Activated T-cell treated with anti-CD3 and anti-CD28 coated beads, Interleukin-2, amount 50 U/mL, for 24 hours (primary cell): ENCODE results near the gene MARCHF10.

Experiments
- DNase-seq: peaks from one replicate; pipeline ENCODE4 v3.0.0-alpha.2; 2020
- H3K27ac Mint-ChIP-seq: 2 replicates; pipeline ENCODE4 v1.8.0; 2020; ENCODE audit warnings: mild to moderate bottlenecking, mixed read lengths
- H3K27me3 Mint-ChIP-seq: 2 replicates; pipeline ENCODE4 v1.8.0; 2020; ENCODE audit warnings: mixed read lengths
- H3K36me3 Mint-ChIP-seq: 2 replicates; pipeline ENCODE4 v1.8.0; 2020; ENCODE audit warnings: low read depth, mixed read lengths
- H3K4me1 Mint-ChIP-seq: 2 replicates; pipeline ENCODE4 v1.8.0; 2020; ENCODE audit warnings: low read depth, mixed read lengths
- H3K4me3 Mint-ChIP-seq: 2 replicates; pipeline ENCODE4 v1.8.0; 2020; ENCODE audit warnings: mild to moderate bottlenecking, moderate library complexity, mixed read lengths
- H3K9me3 Mint-ChIP-seq: 2 replicates; pipeline ENCODE4 v1.8.0; 2020; ENCODE audit warnings: mixed read lengths

MARCHF10 gene

GRCh38 chr17:62689441-62690167 lies 118.5 kb downstream of the MARCHF10 start:
- Mint-ChIP-seq H3K36me3 (no peaks in the 10 kb centered on the region), H3K4me3 (no peak overlapping the region)
- DNase-seq, result no peak

GRCh38 chr17:62688398-62689160 lies 119.5 kb downstream of the MARCHF10 start:
- Mint-ChIP-seq H3K27ac (no peak overlapping the region), H3K36me3 (peaks cover 3% of the 10 kb centered on the region), H3K4me3 (no peak overlapping the region), H3K27me3 (no peaks in the 10 kb centered on the region), H3K9me3 (no peaks in the 10 kb centered on the region), H3K4me1 (peaks cover 2% of the 10 kb centered on the region)
- DNase-seq, result no peak

More at GRCh38 chr17:62689441-62690167, 118.5 kb downstream of the MARCHF10 start:
- Mint-ChIP-seq H3K4me1 (peaks cover 2% of the 10 kb centered on the region), H3K27me3 (peaks cover 5% of the 10 kb centered on the region), H3K27ac (no peak overlapping the region), H3K9me3 (no peaks in the 10 kb centered on the region)

- Mint-ChIP-seq H3K9me3 (no peaks in the 10 kb centered on the region), H3K4me3 (no peak overlapping the region), H3K36me3 (peaks cover 3% of the 10 kb centered on the region), H3K27me3 (no peaks in the 10 kb centered on the region), H3K4me1 (peaks cover 2% of the 10 kb centered on the region), H3K27ac (no peak overlapping the region)
- no peak for DNase-seq
Observed at GRCh38 chr17:62687997-62688396, 120.1 kb downstream of the MARCHF10 start.

DNA sequence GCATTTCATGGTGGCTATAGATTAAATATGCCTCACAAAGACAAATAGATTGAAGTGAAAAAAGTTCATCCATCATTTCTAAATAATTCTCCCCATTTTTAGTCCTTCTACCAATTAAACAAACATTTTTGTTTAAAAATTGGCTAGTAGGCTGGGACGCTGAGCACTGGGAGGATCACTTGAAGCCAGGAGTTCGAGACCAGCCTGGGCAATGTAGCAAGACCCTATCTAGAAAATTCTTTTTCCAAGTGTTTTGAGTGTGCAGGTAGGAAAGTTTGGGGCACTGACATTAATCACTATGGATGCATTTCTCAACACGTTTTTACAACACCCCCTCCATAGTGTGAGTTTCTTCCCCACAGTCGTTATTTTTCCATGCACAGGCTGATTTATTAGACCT lies 123.9 kb downstream of the MARCHF10 start:
- no peaks in the 10 kb centered on the region for H3K9me3 Mint-ChIP-seq
- no peak overlapping the region for H3K27ac Mint-ChIP-seq

GRCh38 chr17:62681939-62682381 lies 126.2 kb downstream of the MARCHF10 start:
- no peaks in the 10 kb centered on the region for H3K9me3 Mint-ChIP-seq
- no peaks in the 10 kb centered on the region for H3K27me3 Mint-ChIP-seq
- H3K4me3 Mint-ChIP-seq, result no peak overlapping the region
- H3K4me1 Mint-ChIP-seq, result peaks cover 2% of the 10 kb centered on the region
- no peak for DNase-seq
- peaks cover 3% of the 10 kb centered on the region for H3K36me3 Mint-ChIP-seq
- H3K27ac Mint-ChIP-seq, result no peak overlapping the region

More for the DNA sequence above, 123.9 kb downstream of the MARCHF10 start:
- peaks cover 3% of the 10 kb centered on the region for H3K36me3 Mint-ChIP-seq
- DNase-seq, result no peak
- peaks cover 2% of the 10 kb centered on the region for H3K4me1 Mint-ChIP-seq
- H3K27me3 Mint-ChIP-seq, result no peaks in the 10 kb centered on the region
- H3K4me3 Mint-ChIP-seq, result no peak overlapping the region

DNA sequence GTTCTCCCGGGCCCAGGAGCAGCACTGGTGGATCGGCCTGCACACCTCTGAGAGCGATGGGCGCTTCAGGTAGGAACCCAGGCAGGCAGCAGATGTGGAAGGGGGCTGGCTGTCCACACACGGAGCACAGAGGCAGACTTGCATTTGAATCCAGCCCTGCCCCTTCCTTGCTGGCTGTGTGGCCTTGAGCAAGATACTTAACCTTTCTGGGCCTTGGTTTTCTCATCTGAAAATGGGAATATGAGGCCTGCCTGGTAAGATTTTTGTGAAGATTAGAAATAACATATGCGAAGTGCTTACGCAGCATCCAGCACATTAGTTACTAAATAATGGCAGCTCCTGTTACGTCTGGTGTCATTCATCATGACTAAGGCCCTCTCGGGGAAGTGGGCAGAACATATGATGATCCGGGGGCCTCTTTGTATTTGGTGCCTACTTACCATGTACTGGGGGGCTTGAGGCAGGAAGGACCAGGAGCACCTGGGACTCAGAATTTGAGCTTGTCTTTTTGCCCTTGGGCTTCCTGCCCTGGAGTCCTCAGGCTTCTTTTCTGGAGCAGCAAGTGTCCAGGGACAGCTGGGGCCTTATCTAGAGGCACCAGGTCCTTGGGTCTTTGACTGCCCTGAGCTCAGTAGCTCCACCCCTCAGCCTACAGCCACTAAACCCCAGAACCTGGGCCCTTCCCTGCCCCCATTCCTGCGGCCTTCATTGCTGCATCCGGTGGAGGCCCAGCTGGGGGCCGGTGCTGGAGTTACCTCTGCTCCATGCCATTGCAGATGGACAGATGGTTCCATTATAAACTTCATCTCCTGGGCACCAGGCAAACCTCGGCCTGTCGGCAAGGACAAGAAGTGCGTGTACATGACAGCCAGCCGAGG lies 126.8 kb downstream of the MARCHF10 start:
- Mint-ChIP-seq H3K4me1 (peaks cover 2% of the 10 kb centered on the region), H3K27me3 (no peaks in the 10 kb centered on the region), H3K27ac (no peak overlapping the region), H3K36me3 (peaks cover 3% of the 10 kb centered on the region), H3K4me3 (no peak overlapping the region), H3K9me3 (no peaks in the 10 kb centered on the region)
- DNase-seq, result no peak

- peaks cover 3% of the 10 kb centered on the region for H3K36me3 Mint-ChIP-seq
- no peak overlapping the region for H3K4me3 Mint-ChIP-seq
- H3K27me3 Mint-ChIP-seq, result no peaks in the 10 kb centered on the region
- H3K9me3 Mint-ChIP-seq, result no peaks in the 10 kb centered on the region
- peaks cover 2% of the 10 kb centered on the region for H3K4me1 Mint-ChIP-seq
- no peak overlapping the region for H3K27ac Mint-ChIP-seq
- no peak for DNase-seq
Observed at GRCh38 chr17:62680541-62681052, 127.5 kb downstream of the MARCHF10 start.

- Mint-ChIP-seq H3K27me3 (no peaks in the 10 kb centered on the region), H3K27ac (no peak overlapping the region), H3K36me3 (peaks cover 3% of the 10 kb centered on the region), H3K4me3 (no peak overlapping the region), H3K9me3 (no peaks in the 10 kb centered on the region), H3K4me1 (no peaks in the 10 kb centered on the region)
- DNase-seq, result no peak
Observed at GRCh38 chr17:62679866-62680377, 128.2 kb downstream of the MARCHF10 start.

GRCh38 chr17:62678214-62678919 lies 129.7 kb downstream of the MARCHF10 start:
- H3K4me3 Mint-ChIP-seq, result no peak overlapping the region
- no peak overlapping the region for H3K27ac Mint-ChIP-seq
- H3K27me3 Mint-ChIP-seq, result no peaks in the 10 kb centered on the region
- H3K9me3 Mint-ChIP-seq, result no peaks in the 10 kb centered on the region
- DNase-seq, result no peak
- no peaks in the 10 kb centered on the region for H3K36me3 Mint-ChIP-seq
- no peaks in the 10 kb centered on the region for H3K4me1 Mint-ChIP-seq

- H3K36me3 Mint-ChIP-seq, result no peaks in the 10 kb centered on the region
- H3K27me3 Mint-ChIP-seq, result no peaks in the 10 kb centered on the region
- no peak for DNase-seq
- peaks cover 2% of the 10 kb centered on the region for H3K4me1 Mint-ChIP-seq
- no peak overlapping the region for H3K27ac Mint-ChIP-seq
- H3K9me3 Mint-ChIP-seq, result no peaks in the 10 kb centered on the region
- no peak overlapping the region for H3K4me3 Mint-ChIP-seq
Observed at GRCh38 chr17:62676952-62677596, 131.0 kb downstream of the MARCHF10 start.

DNA sequence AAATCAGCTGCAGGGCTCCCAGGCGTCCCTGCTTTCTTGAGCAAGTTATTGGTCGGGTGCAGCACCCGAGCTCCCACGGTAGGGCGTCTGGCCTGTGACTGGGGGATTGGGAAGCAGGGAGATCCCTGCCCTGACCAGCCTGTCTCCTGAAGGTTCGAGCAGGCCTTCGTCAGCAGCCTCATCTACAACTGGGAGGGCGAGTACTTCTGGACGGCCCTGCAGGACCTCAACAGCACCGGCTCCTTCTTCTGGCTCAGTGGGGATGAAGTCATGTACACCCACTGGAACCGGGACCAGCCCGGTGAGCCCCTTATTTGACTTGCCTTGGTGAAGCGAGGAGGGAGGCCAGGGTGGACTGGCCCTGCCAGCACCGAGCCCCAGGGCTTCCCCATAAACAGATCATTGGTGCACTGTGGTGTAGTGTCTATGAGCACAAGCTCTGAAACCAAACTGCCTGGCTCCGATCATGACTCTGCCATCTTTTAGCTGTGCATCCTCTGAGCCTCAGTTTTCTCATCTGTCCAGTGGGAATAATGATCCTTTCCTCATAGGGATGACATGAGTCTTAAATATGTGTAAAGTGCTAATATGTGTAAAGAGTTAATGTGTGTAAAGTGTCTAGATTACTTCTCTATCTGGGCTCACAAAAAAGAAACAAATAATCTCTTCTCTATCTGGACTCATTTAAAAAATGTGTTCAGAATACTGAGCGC lies 131.7 kb downstream of the MARCHF10 start:
- no peak for DNase-seq
- Mint-ChIP-seq H3K36me3 (no peaks in the 10 kb centered on the region), H3K27ac (no peak overlapping the region), H3K9me3 (no peaks in the 10 kb centered on the region), H3K4me3 (no peak overlapping the region), H3K27me3 (no peaks in the 10 kb centered on the region), H3K4me1 (peaks cover 2% of the 10 kb centered on the region)

DNA sequence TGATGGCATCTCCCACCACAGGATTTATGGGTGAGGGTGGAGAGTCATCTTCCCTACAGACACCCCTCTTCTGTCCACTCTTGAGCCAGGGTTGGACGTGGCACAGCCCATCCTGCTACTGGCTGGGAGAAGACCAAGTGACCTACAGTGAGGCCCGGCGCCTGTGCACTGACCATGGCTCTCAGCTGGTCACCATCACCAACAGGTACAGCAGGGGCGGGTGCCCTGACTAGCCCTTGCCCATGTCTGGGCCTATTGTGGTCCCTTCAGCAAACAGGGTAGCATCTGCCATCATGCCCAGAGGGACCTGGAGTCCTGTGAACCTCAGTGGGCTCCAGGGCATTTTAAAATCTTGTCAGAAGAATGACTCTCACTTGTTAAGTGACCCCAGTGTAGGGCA lies 132.4 kb downstream of the MARCHF10 start:
- Mint-ChIP-seq H3K27ac (no peak overlapping the region), H3K36me3 (no peaks in the 10 kb centered on the region), H3K4me1 (peaks cover 2% of the 10 kb centered on the region), H3K27me3 (no peaks in the 10 kb centered on the region), H3K4me3 (no peak overlapping the region), H3K9me3 (no peaks in the 10 kb centered on the region)
- no peak for DNase-seq

GRCh38 chr17:62675260-62675659 lies 132.9 kb downstream of the MARCHF10 start:
- no peaks in the 10 kb centered on the region for H3K9me3 Mint-ChIP-seq
- no peak for DNase-seq
- no peaks in the 10 kb centered on the region for H3K27me3 Mint-ChIP-seq
- H3K4me1 Mint-ChIP-seq, result peaks cover 2% of the 10 kb centered on the region
- H3K36me3 Mint-ChIP-seq, result no peaks in the 10 kb centered on the region
- H3K27ac Mint-ChIP-seq, result no peak overlapping the region
- no peak overlapping the region for H3K4me3 Mint-ChIP-seq
